Naive thymus-derived CD8-positive, alpha-beta T cell (primary cell): ENCODE results near the gene SVOPL. TPM values are rescaled to one million over a fixed set of nuclear protein-coding genes. Genes with fewer than 3 reads are reported as not detected.

Source experiments
- ATAC-seq, 2 donors: fragments of 150-1000 bp; cut with Tn5 transposase in 1 of 2; sonication (Bioruptor Pico), chemical (Tn5 transposase) in 1 of 2; 1 replicate in 1 of 2; 2 replicates in 1 of 2; pipeline ENCODE4 v1.10.0; 2021; ENCODE audit warnings: mild to moderate bottlenecking in 2 of 2, moderate library complexity in 2 of 2
- POLR2A ChIA-PET: fragments of 350-600 bp; sonication (Branson Sonifier 250); formaldehyde crosslinking; loops from one replicate; lab custom pipeline; 2021; ENCODE audit warnings: antibody characterized with exemption; lab: Charles Lee
- DNase-seq, 10 donors: peaks; one replicate each; pipeline versions ENCODE4 v3.0.0 to v3.0.0-alpha.2; 2020 to 2022
- H3K27ac Mint-ChIP-seq, 10 donors: one replicate each; pipeline ENCODE4 v1.8.0; 2020 to 2022; ENCODE audit warnings: mild to moderate bottlenecking in 10 of 10, mixed read lengths in 10 of 10, moderate library complexity in 4 of 10, inconsistent platforms in 1 of 10
- H3K27me3 Mint-ChIP-seq, 5 donors: one replicate each; pipeline ENCODE4 v1.8.0; 2021 to 2022; ENCODE audit warnings: mixed read lengths in 5 of 5
- H3K36me3 Mint-ChIP-seq, 3 donors: one replicate each; pipeline ENCODE4 v1.8.0; 2020 to 2022; ENCODE audit warnings: mixed read lengths in 3 of 3, mild to moderate bottlenecking in 2 of 3, inconsistent platforms in 1 of 3
- H3K4me1 Mint-ChIP-seq, 4 donors: one replicate each; pipeline ENCODE4 v1.8.0; 2021 to 2022; ENCODE audit warnings: mixed read lengths in 4 of 4
- H3K4me3 Mint-ChIP-seq, 10 donors: one replicate each; pipeline ENCODE4 v1.8.0; 2020 to 2022; ENCODE audit warnings: mild to moderate bottlenecking in 10 of 10, mixed read lengths in 10 of 10, moderate library complexity in 6 of 10, inconsistent platforms in 1 of 10
- H3K9me3 Mint-ChIP-seq, 9 donors: one replicate each; pipeline ENCODE4 v1.8.0; 2020 to 2022; ENCODE audit warnings: mixed read lengths in 9 of 9, mild to moderate bottlenecking in 3 of 9, inconsistent platforms in 1 of 9, moderate library complexity in 1 of 9
- polyA plus RNA-seq, 3 donors: library from polyadenylated mRNA; unstranded; fragments of 300-500 nt; fragmentation: Illumina TruSeq; gene quantifications; one replicate each; pipeline ENCODE4 v1.2.3, GENCODE V29; 2021
- total RNA-seq, 8 experiments: library from RNA in 2 of 8; stranded (reverse) in 2 of 8; gene quantifications; one replicate each; pipeline ENCODE4 v1.2.3 and lab custom pipeline; 2021 to 2026

The SVOPL gene
- total and polyA plus RNA-seq, 5 experiments from 2014 or later, result 3.0 to 8.2 (median 3.7) TPM; not detected in 2

GRCh38 chr7:138666385-138666784, 34.8 kb downstream of the SVOPL start:
- ATAC-seq (no peak), DNase-seq (no peak)
- no peak overlapping the region for H3K27ac Mint-ChIP-seq
- H3K4me3 Mint-ChIP-seq, result no peak overlapping the region
- H3K4me1 Mint-ChIP-seq, result peaks cover 4 to 14% (median 7%) of the 10 kb centered on the region in 4 donors
- POLR2A ChIA-PET, result no interaction called here
- H3K9me3 Mint-ChIP-seq, result no peaks in the 10 kb centered on the region
- H3K27me3 Mint-ChIP-seq, result peaks cover 0 to 10% (median 5%) of the 10 kb centered on the region in 5 donors
- H3K36me3 Mint-ChIP-seq, result no peaks in the 10 kb centered on the region

- H3K36me3 Mint-ChIP-seq, result no peaks in the 10 kb centered on the region
- no peak for ATAC-seq
- H3K27ac Mint-ChIP-seq, result no peak overlapping the region
- no peak for DNase-seq
- H3K9me3 Mint-ChIP-seq, result no peaks in the 10 kb centered on the region
- peaks cover 0 to 10% (median 5%) of the 10 kb centered on the region in 5 donors for H3K27me3 Mint-ChIP-seq
- peaks cover 4 to 14% (median 7%) of the 10 kb centered on the region in 4 donors for H3K4me1 Mint-ChIP-seq
- H3K4me3 Mint-ChIP-seq, result peak overlapping the region in 2 of 10 donors; percentile 32 to 88
- POLR2A ChIA-PET, result no interaction called here
Measured at GRCh38 chr7:138665669-138666140, 35.5 kb downstream of the SVOPL start.

GRCh38 chr7:138665249-138665648, 35.9 kb downstream of the SVOPL start:
- DNase-seq (no peak), ATAC-seq (no peak)
- peaks cover 4 to 14% (median 7%) of the 10 kb centered on the region in 4 donors for H3K4me1 Mint-ChIP-seq
- POLR2A ChIA-PET, result no interaction called here
- H3K27ac Mint-ChIP-seq, result no peak overlapping the region
- H3K9me3 Mint-ChIP-seq, result no peaks in the 10 kb centered on the region
- no peaks in the 10 kb centered on the region for H3K36me3 Mint-ChIP-seq
- peaks cover 0 to 10% (median 5%) of the 10 kb centered on the region in 5 donors for H3K27me3 Mint-ChIP-seq
- H3K4me3 Mint-ChIP-seq, result peak overlapping the region; percentile 41 to 88 (median 63)

GRCh38 chr7:138663725-138664710, 37.1 kb downstream of the SVOPL start:
- H3K27ac Mint-ChIP-seq, result peak overlapping the region in 4 of 10 donors; percentile 52 to 89 (median 72)
- ATAC-seq (peak; percentile 33 to 45), DNase-seq (peak in 2 of 10 donors; percentile 15 to 22)
- H3K27me3 Mint-ChIP-seq, result peaks cover 0 to 10% (median 5%) of the 10 kb centered on the region in 5 donors
- POLR2A ChIA-PET, result no interaction called here
- no peaks in the 10 kb centered on the region for H3K36me3 Mint-ChIP-seq
- peaks cover 4 to 14% (median 7%) of the 10 kb centered on the region in 4 donors for H3K4me1 Mint-ChIP-seq
- H3K9me3 Mint-ChIP-seq, result no peaks in the 10 kb centered on the region
- peak overlapping the region; percentile 76 to 94 (median 83) for H3K4me3 Mint-ChIP-seq

GRCh38 chr7:138662991-138663320, 38.2 kb downstream of the SVOPL start:
- POLR2A ChIA-PET, result no interaction called here
- Mint-ChIP-seq H3K4me3 (peak overlapping the region in 1 of 10 donors; percentile 37), H3K36me3 (no peaks in the 10 kb centered on the region), H3K27me3 (peaks cover 0 to 10% (median 5%) of the 10 kb centered on the region in 5 donors), H3K9me3 (no peaks in the 10 kb centered on the region), H3K27ac (peak overlapping the region in 1 of 10 donors; percentile 60), H3K4me1 (peaks cover 4 to 14% (median 8%) of the 10 kb centered on the region in 4 donors)
- no peak for ATAC-seq
- DNase-seq, result no peak

GRCh38 chr7:138662076-138662990, 38.8 kb downstream of the SVOPL start:
- no peak for DNase-seq
- no peak for ATAC-seq
- Mint-ChIP-seq H3K4me3 (peak overlapping the region in 1 of 10 donors; percentile 37), H3K27ac (peak overlapping the region in 2 of 10 donors; percentile 2 to 46), H3K9me3 (peaks cover 0 to 2% (median 0%) of the 10 kb centered on the region in 9 donors), H3K4me1 (peaks cover 4 to 14% (median 8%) of the 10 kb centered on the region in 4 donors), H3K27me3 (peaks cover 0 to 10% (median 5%) of the 10 kb centered on the region in 5 donors), H3K36me3 (no peaks in the 10 kb centered on the region)
- POLR2A ChIA-PET, result no interaction called here

- Mint-ChIP-seq H3K27ac (no peak overlapping the region), H3K27me3 (peaks cover 0 to 10% (median 5%) of the 10 kb centered on the region in 5 donors), H3K4me1 (peaks cover 4 to 14% (median 8%) of the 10 kb centered on the region in 4 donors), H3K4me3 (no peak overlapping the region), H3K9me3 (peaks cover 0 to 2% (median 0%) of the 10 kb centered on the region in 9 donors), H3K36me3 (no peaks in the 10 kb centered on the region)
- POLR2A ChIA-PET, result interaction anchor here (0.6 kb wide), 1 partner anchor 17 kb away, joined by 4 read pairs; no protein-coding TSS in a partner anchor
- no peak for DNase-seq
- no peak for ATAC-seq
Measured at GRCh38 chr7:138661069-138661635, 40.0 kb downstream of the SVOPL start.

- Mint-ChIP-seq H3K27me3 (peaks cover 0 to 5% (median 3%) of the 10 kb centered on the region in 5 donors), H3K27ac (no peak overlapping the region), H3K4me3 (no peak overlapping the region), H3K36me3 (no peaks in the 10 kb centered on the region), H3K9me3 (peaks cover 0 to 4% (median 0%) of the 10 kb centered on the region in 9 donors), H3K4me1 (peaks cover 0 to 4% (median 3%) of the 10 kb centered on the region in 4 donors)
- DNase-seq, result no peak
- ATAC-seq, result no peak
- POLR2A ChIA-PET, result no interaction called here
Measured at GRCh38 chr7:138658889-138659288, 42.3 kb downstream of the SVOPL start.

GRCh38 chr7:138657854-138658386, 43.2 kb downstream of the SVOPL start:
- no peak overlapping the region for H3K4me3 Mint-ChIP-seq
- H3K9me3 Mint-ChIP-seq, result peaks cover 0 to 9% (median 0%) of the 10 kb centered on the region in 9 donors
- peaks cover 0 to 5% (median 0%) of the 10 kb centered on the region in 5 donors for H3K27me3 Mint-ChIP-seq
- H3K36me3 Mint-ChIP-seq, result no peaks in the 10 kb centered on the region
- no peak overlapping the region for H3K27ac Mint-ChIP-seq
- peaks cover 0 to 2% (median 0%) of the 10 kb centered on the region in 4 donors for H3K4me1 Mint-ChIP-seq
- DNase-seq (no peak), ATAC-seq (no peak)
- POLR2A ChIA-PET, result no interaction called here

GRCh38 chr7:138656952-138657351, 44.2 kb downstream of the SVOPL start:
- no peak for ATAC-seq
- POLR2A ChIA-PET, result no interaction called here
- H3K36me3 Mint-ChIP-seq, result no peaks in the 10 kb centered on the region
- peaks cover 0 to 5% (median 0%) of the 10 kb centered on the region in 5 donors for H3K27me3 Mint-ChIP-seq
- H3K9me3 Mint-ChIP-seq, result peaks cover 0 to 11% (median 0%) of the 10 kb centered on the region in 9 donors
- no peak overlapping the region for H3K4me3 Mint-ChIP-seq
- H3K4me1 Mint-ChIP-seq, result peaks cover 0 to 2% (median 0%) of the 10 kb centered on the region in 4 donors
- DNase-seq, result no peak
- H3K27ac Mint-ChIP-seq, result no peak overlapping the region

GRCh38 chr7:138654616-138655015, 46.5 kb downstream of the SVOPL start:
- POLR2A ChIA-PET, result interaction anchor here (0.8 kb wide), 1 partner anchor 174 kb away, joined by 3 read pairs; no protein-coding TSS in a partner anchor
- DNase-seq (no peak), ATAC-seq (no peak)
- Mint-ChIP-seq H3K4me3 (no peak overlapping the region), H3K36me3 (no peaks in the 10 kb centered on the region), H3K27me3 (no peaks in the 10 kb centered on the region), H3K4me1 (peaks cover 0 to 2% (median 0%) of the 10 kb centered on the region in 4 donors), H3K9me3 (peaks cover 0 to 11% (median 0%) of the 10 kb centered on the region in 9 donors), H3K27ac (no peak overlapping the region)
